HAP-1 (cell line): ENCODE measurements around the gene VIM.

Experiments
- DNase-seq, 2 experiments: peaks; one replicate each; pipeline ENCODE4 v3.0.0-alpha.2; 2016 to 2020; ENCODE audit warnings: low spot score in 2 of 2
- H3K27me3 ChIP-seq: fragments of 250-450 bp; sonication (Bioruptor Pico); 2 replicates; pipeline ENCODE4 v1.5.1; 2020; ENCODE audit warnings: low read depth, mild to moderate bottlenecking, moderate library complexity
- H3K36me3 ChIP-seq: fragments of 250-450 bp; sonication (Bioruptor Pico); replicated peaks from 2 replicates; pipeline ENCODE4 v1.5.1; 2020; ENCODE audit warnings: mild to moderate bottlenecking
- H3K4me1 ChIP-seq: fragments of 250-450 bp; sonication (Bioruptor Pico); 2 replicates; pipeline ENCODE4 v1.5.1; 2020; ENCODE audit warnings: mild to moderate bottlenecking
- H3K4me3 ChIP-seq: fragments of 250-450 bp; sonication (Bioruptor Pico); 2 replicates; pipeline ENCODE4 v1.5.1; 2020; ENCODE audit warnings: mild to moderate bottlenecking, moderate library complexity
- H3K9me3 ChIP-seq: fragments of 250-450 bp; sonication (Bioruptor Pico); 2 replicates; pipeline ENCODE4 v1.5.1; 2020; ENCODE audit warnings: mild to moderate bottlenecking, moderate library complexity
- in situ Hi-C: fragments of 300-500 bp; cut with MboI; formaldehyde crosslinking; loops from 3 replicates; pipeline ENCODE4 v1.14.3; 2020; ENCODE audit warnings: low sequenced_read_pairs, inconsistent platforms, mixed read lengths

VIM gene

DNA sequence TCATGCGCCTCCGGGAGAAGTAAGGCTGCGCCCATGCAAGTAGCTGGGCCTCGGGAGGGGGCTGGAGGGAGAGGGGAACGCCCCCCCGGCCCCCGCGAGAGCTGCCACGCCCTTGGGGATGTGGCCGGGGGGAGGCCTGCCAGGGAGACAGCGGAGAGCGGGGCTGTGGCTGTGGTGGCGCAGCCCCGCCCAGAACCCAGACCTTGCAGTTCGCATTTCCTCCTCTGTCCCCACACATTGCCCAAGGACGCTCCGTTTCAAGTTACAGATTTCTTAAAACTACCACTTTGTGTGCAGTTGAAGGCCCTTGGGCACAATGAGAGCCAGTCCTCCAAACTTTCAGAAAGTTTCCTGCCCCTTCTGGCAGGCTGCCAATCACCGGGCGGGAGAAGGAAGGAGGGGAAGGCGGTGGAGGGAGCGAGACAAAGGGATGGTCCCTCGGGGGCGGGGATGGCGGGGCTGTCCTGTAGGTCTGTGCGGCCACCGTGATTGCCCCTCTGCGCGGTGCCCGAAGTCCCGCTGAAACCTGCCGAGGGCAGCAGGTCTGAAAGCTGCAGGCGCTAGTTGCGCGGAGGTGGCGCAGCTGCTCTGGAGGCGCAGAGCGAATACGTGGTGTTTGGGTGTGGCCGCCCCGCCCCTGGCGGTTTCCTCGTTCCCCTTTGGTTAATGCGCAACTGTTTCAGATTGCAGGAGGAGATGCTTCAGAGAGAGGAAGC is 2.1 kb downstream of the VIM start:
- 0 out of 2 replicates have a peak, but pooled peaks cover 2% of the 10 kb centered on the region for H3K9me3 ChIP-seq
- no peaks in the 10 kb centered on the region for H3K27me3 ChIP-seq
- peaks cover 51% of the 10 kb centered on the region for H3K36me3 ChIP-seq
- in situ Hi-C loops = no loop called here
- peak; percentile 77 to 91 for DNase-seq
- H3K4me3 ChIP-seq = peak overlapping the region; percentile 81
- peaks cover 27% of the 10 kb centered on the region for H3K4me1 ChIP-seq

DNA sequence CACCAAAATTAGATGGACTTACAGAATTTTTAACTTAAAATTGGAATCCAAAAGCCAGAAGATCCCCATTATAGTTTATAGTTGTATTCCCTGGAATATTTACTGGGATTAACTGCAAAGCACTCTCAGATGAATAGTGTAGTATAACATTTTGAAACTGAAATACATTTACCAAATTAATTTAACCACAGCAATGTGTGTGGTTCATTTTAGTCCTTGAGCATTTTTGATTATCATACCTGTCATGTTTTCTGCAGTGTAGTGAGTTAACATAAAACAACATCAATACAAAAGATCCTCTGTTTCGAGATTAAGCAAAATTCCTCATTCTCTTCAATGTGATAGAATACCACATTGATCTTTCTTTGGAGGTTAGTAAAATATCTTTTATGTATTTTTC is 3.7 kb downstream of the VIM start:
- in situ Hi-C loops = no loop called here
- Histone ChIP-seq H3K4me3 (no peak overlapping the region; the same call in 1 of the 2 replicates), H3K36me3 (peaks cover 67% of the 10 kb centered on the region), H3K4me1 (peaks cover 27% of the 10 kb centered on the region), H3K27me3 (no peaks in the 10 kb centered on the region), H3K9me3 (0 out of 2 replicates have a peak, but pooled peaks cover 2% of the 10 kb centered on the region)
- DNase-seq = no peak

DNA sequence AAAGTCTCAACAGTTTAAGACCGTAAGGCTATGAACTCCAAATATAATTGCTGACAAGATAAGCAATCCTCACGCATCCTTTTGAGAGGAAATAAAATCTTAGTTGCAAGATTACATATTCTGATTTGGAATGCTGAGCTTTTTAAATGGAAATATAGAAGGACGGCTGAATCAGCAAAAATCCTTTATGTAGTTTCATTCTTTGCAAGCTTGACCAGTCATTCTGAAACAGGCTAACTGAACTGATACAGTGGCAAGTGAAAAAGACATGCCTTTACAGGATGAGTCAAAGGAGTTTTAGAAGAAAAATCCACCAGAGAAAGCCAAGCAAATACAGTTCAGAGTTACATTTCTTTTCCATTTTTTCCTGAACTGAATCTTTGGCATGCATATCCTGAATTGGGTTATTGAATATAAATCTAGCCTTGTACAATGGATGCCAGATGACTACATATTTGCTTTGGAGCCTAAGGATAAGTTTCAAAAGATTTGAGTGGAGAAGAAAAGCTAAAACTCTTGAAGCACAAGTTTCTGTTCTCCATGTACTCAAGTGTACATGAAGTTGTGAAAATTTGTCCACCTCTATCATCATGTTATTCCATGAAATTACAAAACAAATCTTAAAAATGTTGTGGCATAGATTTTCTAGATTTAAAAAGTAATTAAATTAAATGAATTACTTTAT is 4.4 kb downstream of the VIM start:
- peaks cover 74% of the 10 kb centered on the region for H3K36me3 ChIP-seq

DNA sequence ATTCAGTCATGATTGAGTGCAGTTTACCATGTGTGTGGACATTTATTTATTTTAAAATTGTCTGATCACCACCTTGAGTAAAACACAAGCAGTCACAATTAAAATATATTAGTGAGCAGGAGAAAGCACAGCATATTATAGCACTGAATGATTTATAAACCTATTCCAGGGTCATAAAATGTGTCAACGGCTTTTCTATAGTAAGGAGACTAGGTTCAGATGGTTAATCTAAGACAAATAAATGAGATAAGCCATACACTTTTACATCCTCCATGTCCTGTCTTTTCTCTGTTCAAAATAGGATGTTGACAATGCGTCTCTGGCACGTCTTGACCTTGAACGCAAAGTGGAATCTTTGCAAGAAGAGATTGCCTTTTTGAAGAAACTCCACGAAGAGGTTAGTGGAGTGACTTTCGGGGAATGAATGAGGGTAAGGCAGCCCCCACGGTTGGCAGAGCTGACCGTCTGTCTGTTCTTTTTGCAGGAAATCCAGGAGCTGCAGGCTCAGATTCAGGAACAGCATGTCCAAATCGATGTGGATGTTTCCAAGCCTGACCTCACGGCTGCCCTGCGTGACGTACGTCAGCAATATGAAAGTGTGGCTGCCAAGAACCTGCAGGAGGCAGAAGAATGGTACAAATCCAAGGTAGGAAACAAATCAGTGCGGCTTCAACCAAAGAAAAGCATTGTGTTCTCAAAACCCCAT is 5.4 kb downstream of the VIM start:
- in situ Hi-C loops = no loop called here
- Histone ChIP-seq H3K9me3 (0 out of 2 replicates have a peak, but pooled peaks cover 2% of the 10 kb centered on the region), H3K36me3 (peaks cover 77% of the 10 kb centered on the region), H3K4me1 (peaks cover 18% of the 10 kb centered on the region), H3K27me3 (no peaks in the 10 kb centered on the region), H3K4me3 (no peak overlapping the region)
- DNase-seq = no peak

More for the DNA sequence above, 4.4 kb downstream of the VIM start:
- H3K4me3 ChIP-seq = no peak overlapping the region; the same call in 1 of the 2 replicates
- 0 out of 2 replicates have a peak, but pooled peaks cover 2% of the 10 kb centered on the region for H3K9me3 ChIP-seq
- no peaks in the 10 kb centered on the region for H3K27me3 ChIP-seq
- no peak for DNase-seq
- peaks cover 23% of the 10 kb centered on the region for H3K4me1 ChIP-seq
- in situ Hi-C loops = no loop called here

DNA sequence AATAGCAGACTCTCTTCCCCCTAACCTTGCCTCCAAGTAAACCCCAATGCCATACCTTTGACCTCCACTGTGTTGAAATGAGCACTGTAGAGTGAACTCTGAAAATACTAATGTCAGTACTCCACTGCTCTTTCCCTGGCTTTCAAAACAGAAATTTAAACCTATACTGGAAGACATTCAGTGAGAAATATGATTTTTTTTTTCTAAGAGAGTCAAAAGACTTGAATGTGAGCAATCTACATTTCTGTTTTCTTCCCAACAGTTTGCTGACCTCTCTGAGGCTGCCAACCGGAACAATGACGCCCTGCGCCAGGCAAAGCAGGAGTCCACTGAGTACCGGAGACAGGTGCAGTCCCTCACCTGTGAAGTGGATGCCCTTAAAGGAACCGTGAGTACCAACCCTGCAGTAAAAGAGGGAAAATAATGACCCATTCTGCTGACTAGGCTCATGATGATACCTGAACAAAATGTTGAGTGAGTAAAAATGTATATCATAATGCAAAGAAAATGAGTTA is 6.4 kb downstream of the VIM start:
- Histone ChIP-seq H3K36me3 (peaks cover 77% of the 10 kb centered on the region), H3K27me3 (no peaks in the 10 kb centered on the region), H3K4me3 (no peak overlapping the region), H3K4me1 (peaks cover 18% of the 10 kb centered on the region), H3K9me3 (0 out of 2 replicates have a peak, but pooled peaks cover 2% of the 10 kb centered on the region)
- DNase-seq = no peak
- in situ Hi-C loops = no loop called here

DNA sequence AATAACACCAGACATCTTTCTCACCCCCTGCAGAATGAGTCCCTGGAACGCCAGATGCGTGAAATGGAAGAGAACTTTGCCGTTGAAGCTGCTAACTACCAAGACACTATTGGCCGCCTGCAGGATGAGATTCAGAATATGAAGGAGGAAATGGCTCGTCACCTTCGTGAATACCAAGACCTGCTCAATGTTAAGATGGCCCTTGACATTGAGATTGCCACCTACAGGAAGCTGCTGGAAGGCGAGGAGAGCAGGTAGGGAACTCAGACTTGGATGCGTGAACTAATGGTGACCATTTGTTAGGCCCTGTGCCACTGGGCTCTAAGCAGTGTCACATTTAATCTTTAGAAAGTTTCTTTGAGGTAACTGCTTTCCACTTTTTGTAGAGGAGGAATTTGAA is 7.1 kb downstream of the VIM start:
- H3K36me3 ChIP-seq = peaks cover 76% of the 10 kb centered on the region
- H3K4me3 ChIP-seq = no peak overlapping the region
- H3K9me3 ChIP-seq = 0 out of 2 replicates have a peak, but pooled peaks cover 2% of the 10 kb centered on the region
- H3K4me1 ChIP-seq = peaks cover 18% of the 10 kb centered on the region
- in situ Hi-C loops = no loop called here
- peak in 1 of 2 experiments; percentile 21 for DNase-seq
- H3K27me3 ChIP-seq = no peaks in the 10 kb centered on the region

DNA sequence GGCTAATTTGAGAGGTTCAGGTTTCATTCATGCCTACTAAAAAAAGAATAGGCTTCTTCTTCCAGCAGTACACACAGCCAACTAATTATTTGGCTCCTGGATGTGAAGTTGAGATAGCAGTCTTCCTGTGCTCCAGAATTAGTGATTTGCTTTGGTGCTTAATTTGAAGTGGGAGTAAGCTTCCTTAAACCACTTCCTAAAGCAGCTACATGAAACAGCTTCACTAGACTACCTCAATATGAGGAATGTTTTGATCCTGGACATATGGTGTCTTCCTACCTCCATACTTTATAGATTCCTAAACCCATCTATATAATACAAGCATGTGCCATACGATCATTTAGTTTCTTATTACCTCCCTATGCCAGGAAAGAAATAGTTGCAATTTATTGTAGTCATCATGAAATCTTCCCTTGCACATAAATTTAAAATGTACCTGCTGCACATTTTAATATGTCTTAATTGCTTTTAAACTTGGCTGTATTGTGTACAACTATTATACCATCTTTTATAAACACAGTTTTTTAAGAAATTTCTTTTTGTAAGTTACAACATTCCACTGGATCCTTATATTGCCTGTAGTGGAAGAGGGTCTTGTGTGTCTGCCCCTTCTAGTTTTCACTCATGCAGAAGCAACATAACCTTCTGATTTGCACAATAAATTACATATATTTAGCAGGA is 8.6 kb downstream of the VIM start:
- no peaks in the 10 kb centered on the region for H3K9me3 ChIP-seq
- peaks cover 9% of the 10 kb centered on the region for H3K4me1 ChIP-seq
- no peak overlapping the region for H3K4me3 ChIP-seq
- H3K27me3 ChIP-seq = no peaks in the 10 kb centered on the region
- DNase-seq = no peak
- in situ Hi-C loops = no loop called here
- H3K36me3 ChIP-seq = peaks cover 61% of the 10 kb centered on the region

DNA sequence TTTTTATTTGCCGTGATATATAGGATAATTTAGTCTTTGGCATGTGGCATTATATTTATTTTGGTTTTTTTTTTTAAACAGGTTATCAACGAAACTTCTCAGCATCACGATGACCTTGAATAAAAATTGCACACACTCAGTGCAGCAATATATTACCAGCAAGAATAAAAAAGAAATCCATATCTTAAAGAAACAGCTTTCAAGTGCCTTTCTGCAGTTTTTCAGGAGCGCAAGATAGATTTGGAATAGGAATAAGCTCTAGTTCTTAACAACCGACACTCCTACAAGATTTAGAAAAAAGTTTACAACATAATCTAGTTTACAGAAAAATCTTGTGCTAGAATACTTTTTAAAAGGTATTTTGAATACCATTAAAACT is 9.1 kb downstream of the VIM start:
- Histone ChIP-seq H3K36me3 (peaks cover 56% of the 10 kb centered on the region), H3K27me3 (no peaks in the 10 kb centered on the region), H3K9me3 (no peaks in the 10 kb centered on the region), H3K4me1 (peaks cover 4% of the 10 kb centered on the region), H3K4me3 (no peak overlapping the region)
- no peak for DNase-seq
- in situ Hi-C loops = no loop called here

DNA sequence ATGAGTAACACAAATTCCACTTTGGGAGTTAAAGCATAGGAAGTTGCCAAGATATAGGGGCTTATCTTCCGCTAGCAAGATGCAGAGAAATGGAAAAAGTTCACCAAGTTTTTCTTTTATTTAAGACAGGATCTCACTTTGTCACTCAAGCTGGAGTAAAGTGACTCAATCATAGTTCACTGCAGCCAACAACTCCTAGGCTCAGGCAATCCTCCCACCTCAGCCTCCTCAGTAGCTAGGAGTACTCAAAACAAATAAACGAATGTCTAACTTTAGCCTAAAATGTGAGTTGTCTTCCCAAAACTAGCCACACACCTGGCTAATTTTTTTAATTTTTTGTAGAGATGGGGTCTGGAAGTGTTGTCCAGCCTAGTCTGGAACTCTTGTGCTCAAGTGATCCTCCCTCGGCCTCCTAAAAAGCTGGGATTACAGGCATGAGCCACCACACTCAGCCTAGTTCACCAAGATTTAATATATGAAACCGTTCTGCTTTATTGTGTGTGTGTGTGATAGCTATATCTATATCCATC is 9.9 kb downstream of the VIM start:
- no peaks in the 10 kb centered on the region for H3K9me3 ChIP-seq
- H3K4me1 ChIP-seq = no peaks in the 10 kb centered on the region
- peaks cover 47% of the 10 kb centered on the region for H3K36me3 ChIP-seq
- DNase-seq = no peak
- in situ Hi-C loops = no loop called here
- H3K27me3 ChIP-seq = no peaks in the 10 kb centered on the region
- H3K4me3 ChIP-seq = no peak overlapping the region

DNA sequence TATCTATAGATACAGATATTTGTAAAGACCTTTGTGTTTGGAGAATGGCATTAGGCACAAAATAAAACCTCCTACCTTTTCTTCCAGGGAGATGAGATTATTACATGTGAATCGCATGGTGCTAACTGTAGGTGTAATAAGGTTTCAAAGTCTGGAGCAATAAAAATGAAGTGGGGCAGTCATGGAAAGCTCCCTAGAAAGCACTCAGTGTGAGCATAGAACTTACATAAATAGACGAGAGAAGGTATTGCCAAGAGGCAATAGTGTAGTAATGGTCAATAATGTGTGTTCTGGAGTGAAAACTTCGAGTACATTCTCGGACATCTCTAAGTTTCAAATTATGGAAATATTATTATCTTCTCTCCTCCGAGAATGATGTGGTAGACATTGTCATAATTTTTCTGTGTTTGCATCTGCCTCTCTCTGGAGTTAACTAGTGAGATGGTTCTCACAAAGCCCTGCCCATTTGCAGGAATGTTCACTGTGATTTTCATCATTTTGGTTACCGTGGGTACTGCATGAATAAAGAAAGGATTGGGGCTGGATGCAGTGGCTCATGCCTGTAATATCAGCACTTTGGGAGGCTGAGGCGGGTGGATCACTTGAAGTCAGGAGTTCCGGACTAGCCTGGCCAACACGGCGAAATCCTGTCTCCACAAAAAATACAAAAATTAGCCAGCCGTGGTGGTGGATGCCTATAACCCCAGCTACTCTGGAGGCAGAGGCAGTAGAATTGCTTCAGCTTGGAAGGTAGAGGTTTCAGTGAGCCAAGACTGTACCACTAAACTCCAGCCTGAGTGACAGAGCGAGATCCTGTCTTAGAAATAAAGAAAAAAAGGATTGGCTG is 10.6 kb downstream of the VIM start:
- in situ Hi-C loops = no loop called here
- no peak for DNase-seq

DNA sequence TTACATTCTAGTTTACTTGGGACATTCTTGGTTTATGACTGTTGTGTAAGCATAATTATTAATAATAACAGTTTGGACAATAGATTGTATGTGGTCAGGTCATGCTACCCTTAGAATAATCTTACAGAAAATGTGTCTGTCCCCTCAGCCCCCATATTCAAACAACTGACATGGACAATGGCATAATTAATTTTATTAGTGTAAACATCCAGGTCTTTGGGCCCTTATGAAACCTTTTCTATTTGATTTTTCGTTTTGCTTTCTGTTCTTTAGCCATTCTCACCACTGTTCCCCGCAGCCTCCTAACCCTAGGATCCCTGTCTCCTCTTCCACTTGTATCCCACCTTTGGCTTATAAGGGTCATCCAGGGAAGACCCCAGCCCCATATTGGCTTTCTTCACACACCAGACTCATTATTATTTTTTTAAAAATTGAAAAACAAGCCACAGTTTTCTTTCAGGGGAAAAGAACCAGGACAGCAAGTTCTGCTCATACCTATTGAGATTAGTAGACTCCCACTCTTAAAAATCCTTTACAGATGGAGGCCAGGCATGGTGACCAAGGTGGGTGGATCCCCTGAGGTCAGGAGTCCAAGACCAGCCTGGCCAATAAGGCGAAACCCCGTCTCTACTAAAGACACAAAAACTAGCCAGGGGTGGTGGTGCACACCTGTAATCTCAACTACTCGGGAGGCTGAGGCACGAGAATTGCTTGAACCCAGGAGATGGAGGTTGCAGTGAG is 11.5 kb downstream of the VIM start:
- in situ Hi-C loops = no loop called here
- no peaks in the 10 kb centered on the region for H3K27me3 ChIP-seq
- no peaks in the 10 kb centered on the region for H3K4me1 ChIP-seq
- no peaks in the 10 kb centered on the region for H3K9me3 ChIP-seq
- H3K4me3 ChIP-seq = no peak overlapping the region
- no peak for DNase-seq
- H3K36me3 ChIP-seq = peaks cover 32% of the 10 kb centered on the region

More for the DNA sequence above, 10.6 kb downstream of the VIM start:
- H3K27me3 ChIP-seq = no peaks in the 10 kb centered on the region
- H3K36me3 ChIP-seq = peaks cover 41% of the 10 kb centered on the region
- no peaks in the 10 kb centered on the region for H3K9me3 ChIP-seq
- no peak overlapping the region for H3K4me3 ChIP-seq
- no peaks in the 10 kb centered on the region for H3K4me1 ChIP-seq

DNA sequence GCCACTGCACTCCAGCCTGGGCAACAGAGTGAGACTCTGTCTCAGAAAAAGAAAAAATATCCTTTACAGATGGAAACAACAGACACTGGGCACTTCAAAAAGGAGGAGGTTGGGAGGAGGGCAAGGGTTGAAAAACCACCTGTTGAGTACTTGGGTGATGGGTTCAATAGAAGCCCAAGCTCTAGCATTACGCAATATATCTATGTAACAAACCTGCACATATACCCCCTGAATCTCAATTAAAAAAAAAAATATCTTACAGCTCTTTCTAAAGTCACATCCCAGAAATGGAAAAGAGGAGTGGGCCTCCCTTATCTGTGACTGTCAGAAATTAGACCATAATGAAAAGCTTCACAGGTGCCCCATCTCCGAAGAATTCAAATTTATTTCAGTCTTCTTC is 12.1 kb downstream of the VIM start:
- in situ Hi-C loops = no loop called here
- no peak overlapping the region for H3K4me3 ChIP-seq
- no peaks in the 10 kb centered on the region for H3K9me3 ChIP-seq
- DNase-seq = no peak
- no peaks in the 10 kb centered on the region for H3K27me3 ChIP-seq
- H3K36me3 ChIP-seq = peaks cover 26% of the 10 kb centered on the region
- no peaks in the 10 kb centered on the region for H3K4me1 ChIP-seq
